ENCODE measurements around the gene CBFA2T3.

Gene CBFA2T3

GRCh38 chr16:88993946-88994600 is 17.1 kb upstream of the CBFA2T3 start:
- DNase-seq (ENCODE audit: low read depth) = no peak
- H3K4me3 ChIP-seq (ENCODE audit: control insufficient read depth, low read depth, low read length) = no peak overlapping the region
- TF ChIP-seq, protein P1, sequence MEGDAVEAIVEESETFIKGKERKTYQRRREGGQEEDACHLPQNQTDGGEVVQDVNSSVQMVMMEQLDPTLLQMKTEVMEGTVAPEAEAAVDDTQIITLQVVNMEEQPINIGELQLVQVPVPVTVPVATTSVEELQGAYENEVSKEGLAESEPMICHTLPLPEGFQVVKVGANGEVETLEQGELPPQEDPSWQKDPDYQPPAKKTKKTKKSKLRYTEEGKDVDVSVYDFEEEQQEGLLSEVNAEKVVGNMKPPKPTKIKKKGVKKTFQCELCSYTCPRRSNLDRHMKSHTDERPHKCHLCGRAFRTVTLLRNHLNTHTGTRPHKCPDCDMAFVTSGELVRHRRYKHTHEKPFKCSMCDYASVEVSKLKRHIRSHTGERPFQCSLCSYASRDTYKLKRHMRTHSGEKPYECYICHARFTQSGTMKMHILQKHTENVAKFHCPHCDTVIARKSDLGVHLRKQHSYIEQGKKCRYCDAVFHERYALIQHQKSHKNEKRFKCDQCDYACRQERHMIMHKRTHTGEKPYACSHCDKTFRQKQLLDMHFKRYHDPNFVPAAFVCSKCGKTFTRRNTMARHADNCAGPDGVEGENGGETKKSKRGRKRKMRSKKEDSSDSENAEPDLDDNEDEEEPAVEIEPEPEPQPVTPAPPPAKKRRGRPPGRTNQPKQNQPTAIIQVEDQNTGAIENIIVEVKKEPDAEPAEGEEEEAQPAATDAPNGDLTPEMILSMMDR (conservative IDR thresholded peaks at IDR 0.05; ENCODE audit: control insufficient read depth, insufficient read depth, low read depth, low read length) = no peak

DNA sequence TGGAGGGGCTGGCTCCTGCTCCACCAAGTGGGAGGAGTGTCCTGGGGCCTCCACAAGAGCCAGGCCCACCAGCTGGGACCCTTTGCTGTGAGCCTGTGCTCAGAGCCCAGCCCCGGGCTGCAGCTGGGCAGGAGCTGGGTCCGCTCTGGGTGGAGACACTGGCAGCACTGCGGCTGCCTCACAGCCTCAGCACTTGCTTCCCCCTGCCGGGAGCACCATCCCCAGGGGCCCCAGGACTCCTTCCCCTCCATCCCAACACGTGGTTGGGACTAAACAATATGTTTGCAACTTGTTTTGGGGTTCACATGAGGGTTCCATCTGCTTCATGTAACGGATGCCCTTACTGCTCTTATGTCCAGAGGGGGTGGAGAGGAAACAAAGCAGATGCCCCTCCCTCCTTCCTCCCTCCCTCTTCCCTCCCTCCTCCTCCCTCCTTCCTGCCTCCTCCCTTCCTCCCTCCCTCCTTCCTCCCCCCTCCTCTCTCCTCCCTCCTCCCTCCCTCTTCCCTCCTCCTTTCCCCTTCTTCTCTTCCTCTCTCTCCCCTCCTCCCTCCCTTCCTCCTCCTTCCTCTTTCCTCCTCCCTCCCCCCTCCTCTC is 16.3 kb upstream of the CBFA2T3 start:
- no peak for DNase-seq (ENCODE audit: low read depth)

DNA sequence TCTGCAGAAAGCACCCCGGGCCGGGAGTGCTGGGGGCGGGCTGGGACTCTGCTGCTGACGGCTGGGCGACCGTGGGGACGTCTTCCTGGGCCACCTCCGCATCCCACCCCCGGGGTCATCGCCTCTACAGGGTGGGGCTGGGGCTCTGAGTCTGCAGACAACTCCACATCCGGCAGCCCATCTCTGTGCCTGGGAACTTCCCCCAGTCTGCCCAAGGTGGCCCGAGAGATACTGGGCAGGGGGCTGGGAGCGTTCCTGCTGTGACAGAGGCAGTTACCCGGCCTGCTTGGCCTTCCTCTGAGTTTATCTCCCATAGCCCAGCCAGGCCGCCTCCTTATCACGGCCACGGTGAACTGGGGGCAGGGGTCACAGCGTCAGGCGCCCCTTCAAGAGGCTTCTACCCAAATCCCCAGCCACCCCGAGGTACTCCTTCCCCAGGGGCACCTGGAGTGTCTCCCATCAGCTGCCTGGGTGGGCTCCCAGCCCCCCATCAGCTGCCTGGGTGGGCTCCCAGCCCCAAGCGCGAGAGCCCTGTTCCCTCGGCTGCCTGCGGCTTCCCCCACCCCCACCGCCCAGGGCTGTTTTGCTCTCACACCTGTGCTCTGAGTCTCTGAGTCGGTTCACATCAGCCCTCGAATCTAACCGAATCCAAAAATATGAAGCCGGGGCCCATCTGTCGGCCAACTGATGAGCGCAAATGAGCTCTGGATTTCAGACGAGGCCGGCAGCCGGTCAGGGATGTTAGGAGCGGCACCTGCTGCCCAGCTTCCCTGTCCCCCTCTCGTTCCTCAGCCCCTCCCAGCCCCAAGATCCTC is 15.6 kb upstream of the CBFA2T3 start:
- DNase-seq (ENCODE audit: low read depth) = no peak
- no peak overlapping the region for H3K4me3 ChIP-seq (ENCODE audit: control insufficient read depth, low read depth, low read length)
- TF ChIP-seq, protein P1 (conservative IDR thresholded peaks at IDR 0.05; ENCODE audit: control insufficient read depth, insufficient read depth, low read depth, low read length) = no peak

More for the DNA sequence above, 16.3 kb upstream of the CBFA2T3 start:
- H3K4me3 ChIP-seq (ENCODE audit: control insufficient read depth, low read depth, low read length) = no peak overlapping the region
- TF ChIP-seq, protein P1 (conservative IDR thresholded peaks at IDR 0.05; ENCODE audit: control insufficient read depth, insufficient read depth, low read depth, low read length) = no peak

DNA sequence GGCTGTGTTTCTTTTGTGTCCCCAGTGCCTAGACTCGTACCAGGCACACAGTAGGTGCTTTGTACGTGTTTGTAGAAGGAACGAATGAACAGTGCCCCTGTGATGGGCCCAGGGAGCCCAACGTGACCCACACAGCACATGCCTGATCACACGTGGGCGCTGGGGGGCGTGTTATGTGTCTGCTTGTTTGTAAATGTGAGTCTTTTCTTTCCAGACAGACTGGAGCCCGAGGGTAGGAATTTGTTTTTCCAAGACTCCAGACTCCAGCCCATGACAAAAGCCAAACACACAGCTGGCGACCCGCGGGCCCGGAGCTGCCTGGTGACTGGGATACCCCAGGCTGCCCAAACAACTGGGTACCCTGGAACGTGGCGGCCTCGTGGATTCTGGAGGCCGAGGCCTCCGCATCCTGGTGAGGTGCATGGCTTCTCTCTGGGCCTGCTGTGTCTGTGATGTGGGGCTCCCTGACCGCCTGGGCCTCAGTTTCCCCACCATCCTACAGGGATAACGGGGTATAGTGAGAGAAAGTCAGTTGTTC is 14.9 kb upstream of the CBFA2T3 start:
- no peak for DNase-seq (ENCODE audit: low read depth)
- TF ChIP-seq, protein P1 (conservative IDR thresholded peaks at IDR 0.05; ENCODE audit: control insufficient read depth, insufficient read depth, low read depth, low read length) = no peak

GRCh38 chr16:88989852-88990547 is 13.0 kb upstream of the CBFA2T3 start:
- H3K4me3 ChIP-seq (ENCODE audit: control insufficient read depth, low read depth, low read length) = no peak overlapping the region
- no peak for DNase-seq (ENCODE audit: low read depth)
- TF ChIP-seq, protein P1 (conservative IDR thresholded peaks at IDR 0.05; ENCODE audit: control insufficient read depth, insufficient read depth, low read depth, low read length) = no peak

More for the DNA sequence above, 14.9 kb upstream of the CBFA2T3 start:
- H3K4me3 ChIP-seq (ENCODE audit: control insufficient read depth, low read depth, low read length) = no peak overlapping the region
